Activated T-cell treated with anti-CD3 and anti-CD28 coated beads, Interleukin-2, amount 50 U/mL, for 72 hours (primary cell): Measurements from ENCODE around the gene GPR141. TPM values are rescaled to one million over a fixed set of nuclear protein-coding genes. Genes with fewer than 3 reads are reported as not detected.
"Not testable (repeated sequence)": the region's sequence is repeated elsewhere in the genome, so short reads cannot be mapped to it uniquely, and the experiment has no call there.

Source experiments
- ATAC-seq, 2 donors: fragments of 150-1000 bp; cut with Tn5 transposase; replicated peaks in 1 of 2; 2 replicates each; pipeline ENCODE4 v1.10.0; 2021; ENCODE audit warnings: moderate library complexity in 2 of 2, mild to moderate bottlenecking in 1 of 2
- DNase-seq, 2 donors: peaks; one replicate each; pipeline ENCODE4 v3.0.0; 2021 to 2022; ENCODE audit warnings: mixed read lengths in 1 of 2
- H3K27ac Mint-ChIP-seq: one replicate; pipeline ENCODE4 v1.8.0; 2022; ENCODE audit warnings: mild to moderate bottlenecking, moderate library complexity, mixed read lengths
- H3K27me3 Mint-ChIP-seq: one replicate; pipeline ENCODE4 v1.8.0; 2022; ENCODE audit warnings: low read depth, mixed read lengths
- H3K36me3 Mint-ChIP-seq, 2 donors: one replicate each; pipeline ENCODE4 v1.8.0; 2022; ENCODE audit warnings: mixed read lengths in 2 of 2, mild to moderate bottlenecking in 1 of 2; ENCODE audit not compliant: insufficient read depth in 2 of 2
- H3K4me1 Mint-ChIP-seq: one replicate; pipeline ENCODE4 v1.8.0; 2022; ENCODE audit warnings: low read depth, mixed read lengths
- H3K4me3 Mint-ChIP-seq, 2 donors: one replicate each; pipeline ENCODE4 v1.8.0; 2022; ENCODE audit warnings: mild to moderate bottlenecking in 2 of 2, mixed read lengths in 2 of 2, moderate library complexity in 2 of 2
- H3K9me3 Mint-ChIP-seq, 2 donors: one replicate each; pipeline ENCODE4 v1.8.0; 2022; ENCODE audit warnings: mixed read lengths in 2 of 2
- total RNA-seq, 2 donors: library from RNA; stranded (reverse); gene quantifications; one replicate each; pipeline ENCODE4 v1.2.3, GENCODE V29; 2022

GPR141 gene
- total RNA-seq, 2 donors from 2014 or later: not detected

DNA sequence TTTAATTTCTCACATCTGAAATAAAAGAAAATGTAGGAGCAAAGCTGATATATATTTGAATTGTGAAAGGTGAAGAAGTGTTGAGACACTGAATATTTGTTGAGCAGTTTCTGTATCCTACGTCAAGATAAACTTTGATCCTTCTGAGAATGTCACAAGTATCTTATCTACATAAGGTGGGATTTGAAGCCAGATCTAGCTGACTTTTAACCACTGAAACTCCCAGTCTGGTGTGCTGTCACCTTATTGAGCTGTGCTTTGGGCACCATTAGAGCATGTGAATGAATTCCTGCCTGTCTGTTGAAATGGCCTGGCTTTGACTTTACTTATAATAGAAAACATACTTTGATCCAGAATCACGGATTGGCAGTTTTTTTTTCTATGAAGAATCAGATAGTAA lies 15.2 kb downstream of the GPR141 start:
- Mint-ChIP-seq H3K4me1 (no peaks in the 10 kb centered on the region), H3K27me3 (no peaks in the 10 kb centered on the region), H3K27ac (no peak overlapping the region), H3K4me3 (no peak overlapping the region), H3K9me3 (no peaks in the 10 kb centered on the region), H3K36me3 (no peaks in the 10 kb centered on the region)
- DNase-seq: no peak
- ATAC-seq: no peak

DNA sequence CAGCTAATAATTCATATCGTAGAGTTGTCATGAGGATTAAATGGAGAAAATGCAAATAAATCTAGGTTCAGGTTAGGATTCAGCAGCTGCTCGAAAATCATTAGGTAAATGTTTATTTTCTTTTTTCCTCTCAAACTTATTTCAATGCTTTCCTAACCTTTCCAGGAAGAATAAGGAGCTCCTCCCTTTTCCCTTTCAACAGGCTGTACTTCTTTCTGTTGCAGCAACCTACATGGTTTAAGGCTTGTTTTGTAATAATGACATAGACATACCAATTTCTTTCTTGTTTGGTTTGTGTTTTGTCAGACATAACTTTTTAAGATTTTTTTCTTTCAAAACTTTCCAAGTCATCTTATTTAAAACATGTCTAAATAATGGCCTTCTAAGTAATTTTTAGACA lies 18.2 kb downstream of the GPR141 start:
- H3K4me1 Mint-ChIP-seq: no peaks in the 10 kb centered on the region
- DNase-seq (no peak), ATAC-seq (no peak)
- no peak overlapping the region for H3K27ac Mint-ChIP-seq
- H3K27me3 Mint-ChIP-seq: peaks cover 2% of the 10 kb centered on the region
- no peaks in the 10 kb centered on the region for H3K36me3 Mint-ChIP-seq
- H3K4me3 Mint-ChIP-seq: no peak overlapping the region
- no peaks in the 10 kb centered on the region for H3K9me3 Mint-ChIP-seq

- Mint-ChIP-seq H3K4me3 (no peak overlapping the region), H3K27me3 (peaks cover 5% of the 10 kb centered on the region), H3K4me1 (no peaks in the 10 kb centered on the region), H3K36me3 (no peaks in the 10 kb centered on the region), H3K9me3 (no peaks in the 10 kb centered on the region), H3K27ac (peak overlapping the region; percentile 54)
- DNase-seq (no peak), ATAC-seq (no peak)
These were observed 19.8 kb downstream of the GPR141 start for GRCh38 chr7:37703361-37703760.

GRCh38 chr7:37704328-37704833 lies 20.8 kb downstream of the GPR141 start:
- H3K9me3 Mint-ChIP-seq, DNase-seq, H3K36me3 Mint-ChIP-seq, H3K27ac Mint-ChIP-seq, H3K4me1 Mint-ChIP-seq, H3K4me3 Mint-ChIP-seq, H3K27me3 Mint-ChIP-seq: not testable (repeated sequence)
- ATAC-seq: peak in 1 of 2 donors; percentile 41

GRCh38 chr7:37705976-37706375 lies 22.4 kb downstream of the GPR141 start:
- peaks cover 10% of the 10 kb centered on the region for H3K4me1 Mint-ChIP-seq
- H3K4me3 Mint-ChIP-seq: no peak overlapping the region
- ATAC-seq (no peak), DNase-seq (no peak)
- no peak overlapping the region for H3K27ac Mint-ChIP-seq
- no peaks in the 10 kb centered on the region for H3K36me3 Mint-ChIP-seq
- no peaks in the 10 kb centered on the region for H3K9me3 Mint-ChIP-seq
- peaks cover 5% of the 10 kb centered on the region for H3K27me3 Mint-ChIP-seq

DNA sequence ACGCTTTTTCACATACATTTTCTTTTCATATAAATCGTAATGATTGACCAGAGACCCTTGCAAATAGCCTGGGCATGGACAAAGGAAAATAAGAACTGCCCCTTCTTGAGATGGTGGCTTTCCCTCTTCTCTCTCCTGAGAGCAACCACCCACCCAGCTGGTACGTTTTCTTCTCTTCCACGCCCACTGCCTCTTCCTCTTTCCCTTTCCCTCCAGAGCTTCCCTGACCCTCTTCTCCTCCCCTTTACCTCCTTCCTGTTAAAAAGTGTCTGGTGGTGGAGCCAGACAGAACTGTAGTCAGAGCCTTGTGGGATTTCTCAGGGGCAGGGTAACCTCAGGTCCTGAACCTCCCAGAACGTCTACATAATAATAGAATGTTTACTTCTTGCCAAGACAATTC lies 23.2 kb downstream of the GPR141 start:
- H3K4me1 Mint-ChIP-seq: peaks cover 10% of the 10 kb centered on the region
- no peak overlapping the region for H3K27ac Mint-ChIP-seq
- no peak overlapping the region for H3K4me3 Mint-ChIP-seq
- no peaks in the 10 kb centered on the region for H3K9me3 Mint-ChIP-seq
- ATAC-seq: no peak
- H3K36me3 Mint-ChIP-seq: no peaks in the 10 kb centered on the region
- no peak for DNase-seq
- H3K27me3 Mint-ChIP-seq: peaks cover 5% of the 10 kb centered on the region

DNA sequence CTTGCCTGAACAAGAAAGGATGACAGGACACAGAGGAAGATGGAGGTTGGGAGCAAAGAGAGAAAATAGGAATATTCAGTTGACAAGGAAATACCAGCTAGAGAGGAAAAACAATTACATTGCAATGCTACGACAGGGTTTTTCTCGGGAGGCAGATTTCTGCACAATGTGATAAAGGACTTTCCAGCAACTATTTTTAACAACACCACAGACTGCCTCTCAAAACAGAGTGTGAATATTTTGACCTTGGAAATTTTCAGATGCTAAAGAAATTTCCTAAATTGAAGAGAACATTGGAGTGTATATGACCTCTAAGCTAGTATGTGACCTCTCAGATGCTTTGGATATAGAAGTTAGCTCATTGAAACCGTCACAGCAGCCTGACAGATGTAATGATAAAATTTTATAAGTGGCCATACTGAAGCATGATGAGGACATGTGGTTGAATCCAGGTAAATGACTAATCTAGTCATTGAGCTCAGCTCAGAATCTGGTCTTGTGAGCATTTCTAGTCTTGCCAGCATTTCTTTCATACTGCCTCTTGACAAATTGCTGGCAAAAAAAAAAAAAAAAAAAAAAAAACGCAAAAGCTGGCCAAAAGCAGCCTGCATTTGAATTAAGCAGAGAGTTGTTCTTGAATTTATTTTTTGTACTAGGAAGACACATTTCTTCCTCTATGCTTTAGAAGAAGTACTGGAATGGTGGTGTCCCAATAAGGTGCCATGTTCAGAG lies 24.4 kb downstream of the GPR141 start:
- H3K27ac Mint-ChIP-seq: no peak overlapping the region
- H3K36me3 Mint-ChIP-seq: no peaks in the 10 kb centered on the region
- ATAC-seq (no peak), DNase-seq (no peak)
- no peak overlapping the region for H3K4me3 Mint-ChIP-seq
- H3K4me1 Mint-ChIP-seq: peaks cover 10% of the 10 kb centered on the region
- peaks cover 5% of the 10 kb centered on the region for H3K27me3 Mint-ChIP-seq
- H3K9me3 Mint-ChIP-seq: no peaks in the 10 kb centered on the region

- no peaks in the 10 kb centered on the region for H3K9me3 Mint-ChIP-seq
- H3K4me1 Mint-ChIP-seq: peaks cover 10% of the 10 kb centered on the region
- peak in 1 of 2 donors; percentile 9 for DNase-seq
- H3K4me3 Mint-ChIP-seq: no peak overlapping the region
- ATAC-seq: peak; percentile 78 to 90
- H3K27ac Mint-ChIP-seq: no peak overlapping the region
- H3K36me3 Mint-ChIP-seq: no peaks in the 10 kb centered on the region
- H3K27me3 Mint-ChIP-seq: peaks cover 5% of the 10 kb centered on the region
These were observed 26.3 kb downstream of the GPR141 start for GRCh38 chr7:37709631-37710509.

- H3K27me3 Mint-ChIP-seq: peaks cover 14% of the 10 kb centered on the region
- no peaks in the 10 kb centered on the region for H3K9me3 Mint-ChIP-seq
- peaks cover 10% of the 10 kb centered on the region for H3K4me1 Mint-ChIP-seq
- no peak for ATAC-seq
- H3K4me3 Mint-ChIP-seq: no peak overlapping the region
- H3K27ac Mint-ChIP-seq: no peak overlapping the region
- no peaks in the 10 kb centered on the region for H3K36me3 Mint-ChIP-seq
- DNase-seq: no peak
These were observed 30.0 kb downstream of the GPR141 start for GRCh38 chr7:37713613-37714012.

- H3K9me3 Mint-ChIP-seq: no peaks in the 10 kb centered on the region
- DNase-seq (no peak), ATAC-seq (no peak)
- H3K4me3 Mint-ChIP-seq: no peak overlapping the region
- peaks cover 9% of the 10 kb centered on the region for H3K4me1 Mint-ChIP-seq
- no peaks in the 10 kb centered on the region for H3K36me3 Mint-ChIP-seq
- H3K27ac Mint-ChIP-seq: no peak overlapping the region
- peaks cover 14% of the 10 kb centered on the region for H3K27me3 Mint-ChIP-seq
These were observed 31.0 kb downstream of the GPR141 start for GRCh38 chr7:37714606-37715005.

DNA sequence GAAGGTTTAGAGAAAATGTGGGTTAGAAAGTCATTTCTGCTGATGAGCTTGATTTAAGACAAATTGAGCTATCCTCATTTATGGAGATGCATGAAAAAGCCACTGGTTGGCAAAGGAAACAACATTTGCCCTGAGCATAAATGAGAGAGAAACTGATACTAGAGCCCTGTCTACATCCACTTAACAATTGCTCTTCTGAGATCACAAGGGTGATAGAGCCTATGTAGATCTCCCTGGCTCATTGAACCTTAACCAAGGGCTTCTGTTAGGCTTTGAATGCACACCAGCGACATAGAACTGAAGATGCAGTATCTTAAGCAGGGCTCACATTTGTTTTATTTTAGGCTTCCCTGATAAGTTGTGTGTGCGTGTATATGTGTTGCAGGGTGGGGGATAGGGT lies 35.0 kb downstream of the GPR141 start:
- Mint-ChIP-seq H3K36me3 (no peaks in the 10 kb centered on the region), H3K9me3 (no peaks in the 10 kb centered on the region), H3K4me1 (no peaks in the 10 kb centered on the region), H3K4me3 (no peak overlapping the region), H3K27ac (no peak overlapping the region), H3K27me3 (peaks cover 14% of the 10 kb centered on the region)
- ATAC-seq (no peak), DNase-seq (no peak)

DNA sequence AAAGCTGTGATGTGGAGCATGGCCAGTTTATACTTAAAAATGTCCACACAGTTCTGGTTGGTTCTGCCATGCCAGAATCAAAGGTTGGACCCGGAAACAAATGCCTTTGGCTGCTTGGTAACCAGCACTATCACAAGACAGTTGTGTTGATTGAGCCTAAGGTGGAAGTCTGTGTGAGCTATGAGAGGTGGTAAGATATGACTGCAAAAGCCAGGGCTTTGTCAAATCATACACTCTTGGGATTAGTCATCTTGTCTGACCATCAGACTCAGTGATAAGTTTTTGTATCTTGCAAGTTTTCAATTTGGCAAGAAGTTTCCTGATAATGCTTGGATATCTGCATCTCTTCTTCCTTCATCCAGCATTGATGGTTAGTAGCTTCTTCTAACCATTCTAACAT lies 35.5 kb downstream of the GPR141 start:
- H3K36me3 Mint-ChIP-seq: no peaks in the 10 kb centered on the region
- peak; percentile 57 to 81 for ATAC-seq
- H3K4me1 Mint-ChIP-seq: no peaks in the 10 kb centered on the region
- H3K27me3 Mint-ChIP-seq: peaks cover 14% of the 10 kb centered on the region
- no peaks in the 10 kb centered on the region for H3K9me3 Mint-ChIP-seq
- H3K4me3 Mint-ChIP-seq: no peak overlapping the region
- no peak overlapping the region for H3K27ac Mint-ChIP-seq
- DNase-seq: no peak

- no peak overlapping the region for H3K27ac Mint-ChIP-seq
- no peaks in the 10 kb centered on the region for H3K9me3 Mint-ChIP-seq
- H3K27me3 Mint-ChIP-seq: peaks cover 10% of the 10 kb centered on the region
- H3K4me1 Mint-ChIP-seq: peaks cover 14% of the 10 kb centered on the region
- no peak overlapping the region for H3K4me3 Mint-ChIP-seq
- ATAC-seq: no peak
- no peak for DNase-seq
- H3K36me3 Mint-ChIP-seq: no peaks in the 10 kb centered on the region
These were observed 41.2 kb downstream of the GPR141 start for GRCh38 chr7:37724732-37725131.
